Tibial artery (tissue), 4 donors: Measurements from ENCODE around the gene RAP1GDS1.

Experiments
- DNase-seq, 2 donors: peaks; one replicate each; pipeline ENCODE4 v3.0.0-alpha.2; 2019
- H3K27ac ChIP-seq, 2 donors: fragments of 200-600 bp; sonication (generic) in 1 of 2; 1 replicate in 1 of 2; 2 replicates in 1 of 2; pipeline ENCODE4 v1.5.1; 2018 to 2019; ENCODE audit warnings: mild to moderate bottlenecking in 1 of 2
- H3K27me3 ChIP-seq, 2 donors: fragments of 200-600 bp; sonication (generic) in 1 of 2; one replicate each; pipeline versions ENCODE4 v1.5.1 to v1.6.0; 2016 to 2019
- H3K36me3 ChIP-seq, 3 donors: fragments of 200-600 bp; sonication (generic) in 2 of 3; one replicate each; pipeline ENCODE4 v1.5.1; 2016 to 2019; ENCODE audit warnings: mild to moderate bottlenecking in 2 of 3
- H3K4me1 ChIP-seq, 4 donors: fragments of 200-600 bp; sonication (generic) in 2 of 4; 1 replicate in 3 of 4; 2 replicates in 1 of 4; pipeline ENCODE4 v1.5.1; 2016 to 2019
- H3K4me3 ChIP-seq, 2 donors: fragments of 200-600 bp; sonication (generic) in 1 of 2; 1 replicate in 1 of 2; 2 replicates in 1 of 2; pipeline ENCODE4 v1.5.1; 2018 to 2019; ENCODE audit warnings: mild to moderate bottlenecking in 2 of 2
- H3K9me3 ChIP-seq, 3 donors: fragments of 200-600 bp; sonication (generic) in 1 of 3; one replicate each; pipeline ENCODE4 v1.5.1; 2016 to 2019
- CTCF ChIP-seq, 2 experiments: fragments of 200-600 bp in 1 of 2; fragments of 450-650 bp in 1 of 2; IDR thresholded peaks; one replicate each; pipeline ENCODE4 v1.5.1; 2017 to 2019; ENCODE audit warnings: antibody characterized with exemption in 2 of 2, mild to moderate bottlenecking in 1 of 2, moderate library complexity in 1 of 2
- intact Hi-C: fragments of 100-400 bp; cut with DNase I; formaldehyde crosslinking; loops from one replicate; pipeline ENCODE4 v1.15.0; 2023; ENCODE audit warnings: low total_unique reads

Gene RAP1GDS1

GRCh38 chr4:98338761-98339438 lies 77.7 kb downstream of the RAP1GDS1 start:
- no peaks in the 10 kb centered on the region for H3K36me3 ChIP-seq
- H3K27me3 ChIP-seq: no peaks in the 10 kb centered on the region
- H3K4me1 ChIP-seq: no peaks in the 10 kb centered on the region
- DNase-seq: no peak
- TF ChIP-seq CTCF (IDR thresholded peaks at IDR 0.05): no peak
- peaks cover 0 to 8% (median 0%) of the 10 kb centered on the region in 3 donors for H3K9me3 ChIP-seq
- H3K4me3 ChIP-seq: no peak overlapping the region
- intact Hi-C loops: no loop called here
- H3K27ac ChIP-seq: no peak overlapping the region

- H3K4me3 ChIP-seq: no peak overlapping the region
- TF ChIP-seq CTCF (IDR thresholded peaks at IDR 0.05): no peak
- H3K27me3 ChIP-seq: no peaks in the 10 kb centered on the region
- intact Hi-C loops: no loop called here
- H3K9me3 ChIP-seq: no peaks in the 10 kb centered on the region
- H3K27ac ChIP-seq: no peak overlapping the region
- peaks cover 0 to 10% (median 0%) of the 10 kb centered on the region in 3 donors for H3K36me3 ChIP-seq
- DNase-seq: no peak
- no peaks in the 10 kb centered on the region for H3K4me1 ChIP-seq
These were observed 80.1 kb downstream of the RAP1GDS1 start for GRCh38 chr4:98341309-98341708.

- no peak for DNase-seq
- Histone ChIP-seq H3K27ac (no peak overlapping the region), H3K9me3 (no peaks in the 10 kb centered on the region), H3K4me1 (no peaks in the 10 kb centered on the region), H3K27me3 (no peaks in the 10 kb centered on the region), H3K36me3 (peaks cover 0 to 10% (median 0%) of the 10 kb centered on the region in 3 donors), H3K4me3 (no peak overlapping the region)
- intact Hi-C loops: no loop called here
- TF ChIP-seq CTCF (IDR thresholded peaks at IDR 0.05): no peak
These were observed 82.4 kb downstream of the RAP1GDS1 start for GRCh38 chr4:98343626-98344025.

GRCh38 chr4:98345838-98346237 lies 84.7 kb downstream of the RAP1GDS1 start:
- no peak for DNase-seq
- H3K27me3 ChIP-seq: no peaks in the 10 kb centered on the region
- H3K9me3 ChIP-seq: no peaks in the 10 kb centered on the region
- peaks cover 0 to 10% (median 0%) of the 10 kb centered on the region in 3 donors for H3K36me3 ChIP-seq
- H3K4me3 ChIP-seq: no peak overlapping the region
- intact Hi-C loops: no loop called here
- TF ChIP-seq CTCF (IDR thresholded peaks at IDR 0.05): no peak
- no peak overlapping the region for H3K27ac ChIP-seq
- no peaks in the 10 kb centered on the region for H3K4me1 ChIP-seq

- H3K4me3 ChIP-seq: no peak overlapping the region
- no peak overlapping the region for H3K27ac ChIP-seq
These were observed 91.2 kb downstream of the RAP1GDS1 start for GRCh38 chr4:98352396-98352795.

More at GRCh38 chr4:98352396-98352795, 91.2 kb downstream of the RAP1GDS1 start:
- H3K36me3 ChIP-seq: peaks cover 0 to 4% (median 0%) of the 10 kb centered on the region in 3 donors
- no peaks in the 10 kb centered on the region for H3K4me1 ChIP-seq
- no peak for TF ChIP-seq CTCF (IDR thresholded peaks at IDR 0.05)
- no peaks in the 10 kb centered on the region for H3K9me3 ChIP-seq
- DNase-seq: no peak
- no peaks in the 10 kb centered on the region for H3K27me3 ChIP-seq
- intact Hi-C loops: no loop called here
